Suprapubic skin (tissue), 4 donors: ENCODE data around the gene NOS3.

Experiments
- CTCF ChIP-seq, 2 donors: fragments of 200-600 bp in 1 of 2; fragments of 450-650 bp in 1 of 2; sonication (generic) in 1 of 2; IDR thresholded peaks; one replicate each; pipeline ENCODE4 v1.5.1; 2016 to 2019; ENCODE audit warnings: antibody characterized with exemption in 2 of 2, mild to moderate bottlenecking in 1 of 2, moderate library complexity in 1 of 2
- EP300 ChIP-seq: sonication (generic); formaldehyde crosslinking; IDR thresholded peaks from one replicate; pipeline ENCODE4 v1.6.1; 2017; ENCODE audit warnings: antibody characterized with exemption
- POLR2A ChIP-seq, 2 donors: fragments of 450-650 bp; IDR thresholded peaks; one replicate each; pipeline ENCODE4 v1.6.1; 2017; ENCODE audit warnings: antibody characterized with exemption in 2 of 2, mild to moderate bottlenecking in 2 of 2, moderate library complexity in 2 of 2
- POLR2AphosphoS5 ChIP-seq, 3 donors: sonication (generic); formaldehyde crosslinking; IDR thresholded peaks; one replicate each; pipeline ENCODE4 v1.6.1; 2017; ENCODE audit warnings: antibody characterized with exemption in 3 of 3

GRCh38 chr7:151035902-151036301, 45.1 kb downstream of the NOS3 start:
- TF ChIP-seq CTCF (IDR thresholded peaks at IDR 0.05): no peak
- no peak for TF ChIP-seq POLR2A (IDR thresholded peaks at IDR 0.05)
- TF ChIP-seq EP300: no peak
- TF ChIP-seq POLR2AphosphoS5 (IDR thresholded peaks at IDR 0.05): no peak
